GM19395 (cell line): ENCODE measurements around the gene NDUFS7.
"Not testable (repeated sequence)": the region's sequence is repeated elsewhere in the genome, so short reads cannot be mapped to it uniquely, and the experiment has no call there.

Experiments
- ATAC-seq: cut with Tn5 transposase; IDR thresholded peaks from one replicate; pipeline ENCODE4 v1.9.1; 2021; ENCODE audit warnings: mild to moderate bottlenecking, moderate library complexity; ENCODE audit not compliant: unreplicated experiment

NDUFS7 gene

DNA sequence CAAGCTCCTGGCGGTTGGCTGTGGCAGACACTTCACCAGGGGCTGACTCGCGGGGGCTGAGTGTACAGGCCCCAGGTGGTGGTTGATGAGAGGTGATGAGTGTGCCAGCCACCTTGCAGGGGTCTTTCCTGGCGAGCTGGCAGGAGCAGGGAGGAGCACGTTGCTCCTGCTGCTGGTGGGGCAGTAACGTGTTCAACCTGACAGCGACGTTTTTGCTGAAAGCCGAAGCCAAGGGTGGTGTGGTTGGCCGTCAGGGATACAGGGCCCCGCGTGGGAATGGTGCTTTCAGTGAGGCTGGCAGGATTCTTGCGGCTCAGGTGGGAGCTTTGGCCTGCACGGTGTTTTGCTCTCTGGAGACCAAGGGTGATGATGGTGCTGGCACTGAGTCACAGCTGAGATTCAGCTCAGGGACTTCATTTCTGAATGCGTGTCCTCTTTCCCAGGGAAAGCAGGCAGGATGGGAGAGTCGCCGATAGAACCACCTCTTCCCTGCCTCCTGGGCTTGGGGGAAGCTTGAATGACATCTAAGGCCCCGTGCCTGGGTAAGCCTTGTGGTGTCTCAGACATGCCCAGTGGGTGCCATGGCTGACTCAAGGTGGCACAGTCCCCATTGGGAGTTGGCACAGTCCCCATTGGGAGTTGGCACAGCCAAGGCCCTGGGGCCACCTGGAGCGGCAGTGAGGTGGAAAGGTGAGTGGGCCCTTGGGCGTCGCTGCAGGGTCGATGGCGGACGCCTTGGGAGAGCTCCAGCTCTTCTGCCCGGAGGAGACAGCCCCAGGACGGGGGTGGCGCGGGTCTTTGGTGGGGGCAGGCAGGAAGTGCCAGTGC, 32.5 kb downstream of the NDUFS7 start:
- no peak for ATAC-seq

DNA sequence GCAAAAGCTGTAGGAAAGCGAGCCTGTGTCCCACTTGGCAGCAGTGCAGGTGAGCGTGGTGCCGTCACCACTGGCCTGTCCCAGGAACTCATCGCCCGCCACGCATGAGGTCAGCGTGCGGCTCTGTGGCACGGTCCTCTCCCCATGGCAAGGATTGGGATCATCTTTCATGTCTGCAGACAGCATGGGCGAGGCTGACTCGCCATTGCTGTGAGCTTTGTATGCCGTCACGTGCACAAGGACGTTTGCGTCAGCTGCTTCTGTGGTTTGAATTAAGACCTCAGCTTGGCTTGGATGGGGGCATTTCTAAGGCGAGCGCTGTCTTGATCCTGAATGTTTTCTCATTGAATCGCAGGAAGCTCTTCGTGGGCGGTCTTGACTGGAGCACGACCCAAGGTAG, 33.4 kb downstream of the NDUFS7 start:
- no peak for ATAC-seq

DNA sequence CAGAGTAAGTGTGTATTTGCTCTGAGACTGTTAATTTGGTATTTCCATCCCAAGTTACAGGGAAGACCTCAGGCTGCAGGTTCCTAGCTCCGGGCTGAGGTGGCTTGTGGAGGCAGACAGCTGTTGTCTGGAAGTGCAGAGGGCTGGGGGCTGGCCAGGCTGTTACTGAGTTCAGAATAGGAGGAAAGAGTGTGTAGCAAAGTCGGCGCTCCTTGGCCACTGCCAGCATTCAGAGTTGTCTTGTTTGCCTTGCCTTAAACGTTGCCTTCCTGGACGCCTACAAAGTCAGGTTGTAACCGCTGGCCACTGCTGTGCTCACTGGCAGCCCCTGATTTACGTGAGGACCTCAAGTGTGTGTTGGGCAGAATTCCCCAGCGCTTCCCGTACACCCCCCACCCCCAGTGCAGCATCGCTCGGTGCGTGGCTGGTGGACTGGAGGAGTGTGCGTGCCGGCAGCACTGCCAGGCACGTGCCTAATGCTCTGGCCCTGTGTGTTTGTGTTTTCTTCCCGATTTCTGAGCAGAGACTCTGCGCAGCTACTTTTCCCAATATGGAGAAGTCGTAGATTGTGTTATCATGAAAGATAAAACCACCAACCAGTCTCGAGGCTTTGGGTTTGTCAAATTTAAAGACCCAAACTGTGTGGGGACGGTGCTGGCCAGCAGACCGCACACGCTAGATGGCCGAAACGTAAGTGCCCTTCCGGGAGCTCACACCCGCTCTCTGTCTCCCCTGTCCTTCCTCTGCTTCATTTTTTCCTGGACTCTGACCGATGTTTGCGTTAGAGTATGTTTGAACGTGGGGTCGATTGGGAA, 34.2 kb downstream of the NDUFS7 start:
- ATAC-seq: no peak

DNA sequence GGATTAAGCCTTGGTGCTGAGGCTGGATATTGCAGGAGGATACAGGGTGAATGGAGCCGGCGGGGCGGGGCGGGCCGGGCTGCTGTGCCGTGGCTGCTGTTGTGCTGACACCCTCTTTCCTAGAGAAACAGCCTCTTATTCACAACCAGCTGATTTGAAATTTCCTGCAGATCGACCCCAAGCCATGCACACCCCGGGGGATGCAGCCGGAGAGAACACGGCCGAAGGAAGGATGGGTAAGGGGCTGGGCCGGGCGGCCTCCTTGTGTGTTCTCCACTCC, 34.7 kb downstream of the NDUFS7 start:
- ATAC-seq: no peak

DNA sequence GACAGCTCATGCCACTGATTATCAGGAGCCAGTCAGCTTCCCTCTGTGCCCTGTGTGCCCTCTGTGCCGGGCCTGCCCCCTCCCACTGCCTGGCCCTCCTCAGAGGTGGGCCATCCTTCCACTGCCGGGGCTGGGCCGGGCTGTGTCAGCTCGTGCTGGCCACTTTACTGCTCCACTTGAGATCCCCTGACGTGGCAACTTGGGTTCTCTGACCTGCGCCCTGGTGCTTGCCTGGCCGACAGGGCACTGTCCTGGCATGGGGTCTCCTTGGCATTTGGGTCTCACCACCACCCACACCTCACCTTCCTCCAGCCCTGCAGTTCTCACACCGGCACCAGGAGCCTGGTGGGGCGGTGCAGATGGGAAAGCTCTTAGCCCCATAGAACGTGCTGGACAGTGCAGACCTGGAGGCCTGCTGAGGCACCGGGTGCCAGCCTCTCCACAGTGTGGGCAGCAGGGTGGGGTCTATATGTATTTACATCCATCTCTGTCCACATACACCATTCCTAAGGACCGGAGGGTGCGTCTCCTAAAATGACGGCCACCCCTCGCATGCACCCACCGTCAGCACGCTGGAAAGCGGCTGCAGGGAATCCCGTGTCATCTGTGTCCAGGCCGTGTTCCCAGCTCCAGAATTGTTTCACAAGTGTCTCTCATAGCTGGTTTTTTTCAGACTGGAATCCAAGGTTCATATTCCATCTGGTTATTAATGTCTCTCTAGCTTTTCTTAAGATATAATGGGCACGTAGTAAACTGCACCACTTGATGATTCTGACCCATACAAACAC, 35.4 kb downstream of the NDUFS7 start:
- ATAC-seq: no peak

DNA sequence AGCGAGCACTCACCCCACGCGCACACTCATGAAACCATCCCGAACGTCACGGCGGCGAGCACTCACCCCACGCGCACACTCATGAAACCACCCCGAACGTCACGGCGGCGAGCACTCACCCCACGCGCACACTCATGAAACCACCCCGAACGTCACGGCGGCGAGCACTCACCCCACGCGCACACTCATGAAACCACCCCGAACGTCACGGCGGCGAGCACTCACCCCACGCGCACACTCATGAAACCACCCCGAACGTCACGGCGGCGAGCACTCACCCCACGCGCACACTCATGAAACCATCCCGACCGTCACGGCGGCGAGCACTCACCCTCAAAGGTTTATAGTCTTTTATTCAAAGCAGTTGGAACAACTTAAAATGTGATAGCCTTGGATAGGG, 36.4 kb downstream of the NDUFS7 start:
- not testable (repeated sequence) for ATAC-seq

DNA sequence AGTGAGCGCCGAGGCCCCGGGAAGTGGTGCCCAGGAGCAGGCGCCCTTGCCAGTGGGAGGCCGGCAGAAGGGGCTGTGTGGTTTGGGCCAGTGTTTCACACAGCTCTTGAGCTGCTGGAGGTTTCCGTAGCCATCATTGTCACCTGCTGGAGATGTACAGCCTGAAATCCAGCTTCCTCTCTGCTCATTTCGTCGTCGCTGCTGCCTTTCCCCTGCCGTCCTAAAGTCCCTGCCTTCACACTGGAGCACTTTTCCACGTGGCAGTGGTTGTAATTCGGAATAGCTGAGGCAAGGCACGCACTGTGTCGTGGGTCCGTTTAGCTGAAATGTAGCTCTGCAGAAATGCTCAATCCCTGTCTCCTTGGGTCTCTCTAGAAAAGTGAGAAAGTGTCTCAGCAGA, 36.9 kb downstream of the NDUFS7 start:
- ATAC-seq: no peak

DNA sequence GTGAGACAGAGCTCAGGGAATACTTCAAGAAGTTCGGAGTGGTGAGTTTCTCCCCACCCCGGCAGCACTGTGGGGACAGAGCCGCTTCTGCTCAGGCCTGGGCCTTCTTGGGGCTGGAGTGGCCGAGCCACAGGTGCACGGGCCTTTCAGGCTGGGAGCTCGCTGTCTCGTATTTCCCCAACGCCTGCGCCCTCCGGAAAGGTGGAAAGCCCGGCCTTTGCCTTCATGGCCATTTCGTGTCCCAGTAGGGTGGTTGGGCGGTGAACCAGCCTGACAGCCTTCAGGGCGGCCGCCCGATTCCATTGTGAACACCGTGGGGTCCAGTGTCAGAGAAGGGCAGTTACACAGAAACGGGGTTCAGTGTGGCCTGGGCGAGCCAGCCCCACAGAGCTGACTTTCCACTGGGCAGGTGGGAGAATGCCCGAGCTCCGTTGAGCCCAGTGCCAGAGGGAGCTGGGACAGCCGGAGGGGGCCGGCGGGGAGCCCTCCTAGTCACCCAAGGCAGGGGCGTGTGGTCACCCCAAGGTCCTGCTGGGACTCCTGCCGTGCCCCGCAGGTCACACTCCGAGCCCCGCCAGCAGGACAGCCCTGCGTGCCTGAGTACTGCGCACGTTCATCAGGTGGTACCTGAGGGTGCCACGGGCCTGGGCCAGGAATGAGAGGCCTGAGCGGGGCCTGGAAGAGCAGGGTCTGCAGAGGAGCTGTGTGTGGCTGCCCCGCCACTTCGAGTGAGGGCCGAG, 37.7 kb downstream of the NDUFS7 start:
- ATAC-seq: no peak

DNA sequence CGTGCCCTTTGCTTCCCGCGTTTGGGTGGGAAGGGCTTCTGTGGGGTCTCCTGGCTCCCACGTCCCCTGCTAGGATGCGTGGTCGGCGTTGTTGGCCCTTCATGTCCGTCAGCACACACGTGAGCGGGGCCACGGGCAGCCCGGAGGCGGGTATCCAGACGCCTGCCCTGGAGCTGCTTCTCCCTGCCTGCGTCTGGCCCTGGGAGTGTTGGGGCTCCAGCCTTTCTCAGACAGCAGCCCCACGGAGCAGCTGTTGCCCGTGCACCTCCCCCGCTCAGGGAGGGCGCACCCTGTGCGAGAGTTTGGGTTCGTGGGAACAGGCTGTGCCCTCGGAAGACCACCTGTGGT, 38.2 kb downstream of the NDUFS7 start:
- no peak for ATAC-seq

DNA sequence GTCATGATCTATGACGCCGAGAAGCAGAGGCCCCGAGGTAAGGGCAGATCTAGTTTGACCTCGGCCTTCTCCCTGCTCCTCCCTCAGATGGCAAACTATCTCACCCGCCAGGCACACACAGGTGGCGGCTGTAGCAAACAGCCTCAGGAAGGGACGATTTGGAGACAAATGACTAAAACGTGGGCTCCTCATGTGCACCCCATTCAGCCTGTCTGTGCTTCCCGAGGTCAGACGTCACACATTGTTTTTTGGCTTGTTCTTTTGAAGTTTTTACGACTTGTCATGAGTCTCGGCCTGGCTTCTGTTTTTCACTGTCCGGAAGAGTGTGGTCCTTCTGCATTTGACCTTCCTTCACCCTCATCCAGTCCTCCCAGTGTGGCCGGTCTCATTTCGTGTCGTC, 38.7 kb downstream of the NDUFS7 start:
- ATAC-seq: no peak

DNA sequence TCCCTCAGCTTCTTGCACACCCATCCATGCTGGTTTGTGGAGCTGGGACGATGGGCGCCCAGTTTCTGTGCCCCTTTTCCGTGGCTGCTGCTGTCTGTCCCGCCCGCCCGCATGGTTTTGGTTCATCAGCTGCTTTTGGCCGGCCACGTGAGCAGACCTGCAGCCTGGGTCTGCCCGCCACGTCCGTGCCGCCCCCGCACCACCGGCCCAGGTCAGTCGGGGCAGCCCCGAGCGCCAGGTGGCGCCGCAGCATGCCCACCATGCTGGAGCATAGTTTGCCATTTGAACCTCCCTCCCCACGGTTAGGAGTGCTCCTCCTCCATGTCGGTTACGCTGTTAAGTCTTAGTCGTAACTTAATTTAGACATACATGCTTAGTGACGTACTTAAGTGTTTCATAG, 39.2 kb downstream of the NDUFS7 start:
- no peak for ATAC-seq

DNA sequence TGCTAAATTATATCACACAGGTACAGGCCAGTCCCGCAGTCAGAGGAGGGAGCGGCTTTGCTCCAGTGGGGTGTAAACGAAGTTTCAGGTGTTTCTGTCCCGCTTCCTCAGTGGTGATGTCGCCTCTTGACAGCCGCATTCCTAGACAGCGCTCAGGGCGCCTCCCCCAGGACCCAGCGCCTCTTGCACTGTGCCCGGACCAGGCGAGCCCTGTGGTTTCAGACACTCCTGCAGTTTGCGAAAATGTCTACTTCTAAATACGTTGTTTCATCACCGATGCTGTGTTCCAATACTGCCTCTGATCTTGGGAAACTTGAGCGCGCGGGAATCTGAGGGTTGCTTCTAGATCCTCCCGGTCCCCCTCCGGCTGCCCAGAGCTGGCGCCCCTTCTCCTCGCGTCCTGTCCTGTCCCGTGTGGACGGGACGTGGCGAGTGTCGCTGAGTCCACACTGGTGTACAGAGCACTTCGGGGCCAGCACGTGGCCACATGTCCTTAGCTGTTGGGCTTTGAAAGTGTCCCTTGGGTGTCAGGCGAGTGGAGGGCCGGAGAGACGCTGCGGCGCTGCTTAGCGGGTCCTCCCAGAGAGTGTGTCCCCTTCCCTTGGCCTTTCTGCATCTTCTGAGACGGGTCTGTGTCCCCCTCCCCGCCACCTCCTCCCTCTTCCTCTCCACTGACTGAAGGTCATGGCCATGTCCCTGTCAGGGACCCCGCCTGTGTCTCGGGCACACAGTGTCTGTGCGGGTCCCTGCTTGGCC, 39.9 kb downstream of the NDUFS7 start:
- ATAC-seq: no peak

DNA sequence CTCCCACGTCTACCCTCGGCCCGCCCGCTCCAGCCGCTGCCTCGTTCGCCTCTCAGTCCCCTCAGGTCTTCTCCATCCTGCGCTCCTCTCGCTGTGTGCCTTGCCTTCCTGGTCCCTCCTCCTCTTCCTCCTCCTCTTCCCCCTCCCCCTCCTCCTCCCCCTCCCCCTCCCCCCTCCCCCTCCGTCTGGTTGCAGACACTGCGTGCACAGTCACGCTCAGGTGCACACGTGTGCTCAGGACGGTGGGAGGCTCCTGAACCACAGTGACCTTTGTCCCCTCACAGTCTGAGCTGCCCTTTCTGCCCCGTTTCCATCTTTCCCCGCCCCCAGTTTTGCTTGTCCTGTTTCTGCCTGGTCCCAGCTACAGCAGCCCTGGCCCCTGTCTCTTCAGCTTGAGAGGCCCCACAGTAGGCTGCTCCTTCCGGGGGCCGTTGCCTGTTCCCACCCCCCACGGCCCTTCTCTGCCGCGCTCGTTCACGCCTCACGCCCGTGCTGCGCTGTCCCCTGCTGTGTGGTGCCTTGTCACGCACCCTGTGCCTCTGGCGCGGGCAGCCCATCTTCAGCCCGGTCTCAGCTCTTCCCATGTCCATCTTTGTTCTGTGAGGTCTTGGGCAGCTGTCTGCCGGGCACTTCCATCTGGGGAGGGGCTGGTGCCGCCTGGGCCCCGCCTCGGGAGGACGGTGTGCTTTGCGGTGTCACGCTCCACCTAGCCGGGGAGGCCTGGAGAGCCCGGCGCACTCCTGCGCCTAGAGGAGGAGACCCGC, 40.7 kb downstream of the NDUFS7 start:
- ATAC-seq: no peak

DNA sequence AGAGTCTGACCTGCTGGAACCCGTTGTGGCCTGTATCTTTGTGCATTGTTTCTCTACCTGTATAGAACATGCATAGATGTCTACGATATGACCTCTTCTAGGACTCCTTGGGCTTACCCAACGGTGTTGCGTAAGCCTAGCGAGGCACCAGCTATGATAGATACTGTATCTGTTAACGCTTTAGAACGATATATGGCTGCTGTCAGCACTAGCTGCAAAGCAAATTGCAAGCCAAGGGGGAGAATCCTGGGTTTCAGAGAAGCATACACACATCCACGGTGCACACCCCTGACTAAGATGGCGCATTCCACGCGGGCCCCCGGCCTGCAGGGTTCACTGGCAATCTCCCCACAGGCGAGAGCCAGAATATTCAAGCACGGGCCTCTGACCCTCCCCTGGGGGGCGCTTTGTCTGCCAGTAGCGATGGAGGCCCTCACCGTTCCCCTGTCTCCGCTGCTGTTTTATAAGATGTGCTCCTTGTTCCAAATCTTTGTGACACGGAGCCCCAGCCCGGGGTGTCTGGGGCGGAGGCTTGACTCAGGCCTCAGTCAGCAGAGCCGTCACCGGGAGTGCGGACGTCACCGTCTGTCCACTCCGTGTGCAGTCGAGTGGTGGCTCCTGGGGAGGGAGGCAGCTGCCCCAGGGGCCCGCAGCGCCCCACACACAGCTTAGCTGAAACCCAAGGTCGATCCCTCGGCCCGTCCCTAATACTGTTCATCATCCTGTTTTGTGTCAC, 41.6 kb downstream of the NDUFS7 start:
- ATAC-seq: no peak

DNA sequence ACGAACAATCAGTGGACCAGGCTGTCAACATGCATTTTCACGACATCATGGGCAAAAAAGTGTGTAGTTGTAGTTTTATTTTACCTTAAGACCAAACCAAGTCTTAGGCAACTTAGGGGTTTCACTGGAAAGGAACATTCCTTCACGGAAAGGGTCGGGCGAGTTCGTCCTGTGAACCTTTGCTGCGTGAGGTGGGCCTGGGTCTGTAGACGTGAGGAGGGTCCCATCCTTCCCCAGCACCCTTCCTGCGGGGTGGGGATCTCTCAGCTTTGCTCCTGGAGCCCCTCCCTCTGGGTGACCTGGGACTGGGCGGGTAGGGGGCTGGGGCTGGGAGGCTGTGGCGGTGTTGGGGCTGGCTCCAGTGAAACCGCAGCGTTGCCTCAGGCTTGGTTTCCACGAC, 42.2 kb downstream of the NDUFS7 start:
- no peak for ATAC-seq

DNA sequence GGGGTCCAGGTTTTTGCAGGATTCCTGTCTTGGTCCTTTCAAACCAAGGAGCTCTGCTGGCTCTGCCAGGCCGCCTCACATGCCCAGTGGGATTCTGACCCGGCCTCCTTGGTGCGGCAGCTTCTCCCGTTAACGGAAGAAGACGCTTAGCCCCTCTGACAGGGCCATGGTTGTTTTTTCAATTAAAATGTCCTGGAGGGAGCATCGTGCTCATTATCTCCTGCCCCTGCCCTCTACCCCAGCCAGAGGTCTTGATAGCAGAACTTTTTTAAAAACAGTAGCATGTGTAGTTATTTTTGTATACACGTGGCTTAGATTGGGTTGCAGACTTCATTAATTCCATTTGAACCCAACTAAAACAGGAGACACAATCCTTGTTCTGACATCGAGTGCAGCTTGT, 43.0 kb downstream of the NDUFS7 start:
- no peak for ATAC-seq

DNA sequence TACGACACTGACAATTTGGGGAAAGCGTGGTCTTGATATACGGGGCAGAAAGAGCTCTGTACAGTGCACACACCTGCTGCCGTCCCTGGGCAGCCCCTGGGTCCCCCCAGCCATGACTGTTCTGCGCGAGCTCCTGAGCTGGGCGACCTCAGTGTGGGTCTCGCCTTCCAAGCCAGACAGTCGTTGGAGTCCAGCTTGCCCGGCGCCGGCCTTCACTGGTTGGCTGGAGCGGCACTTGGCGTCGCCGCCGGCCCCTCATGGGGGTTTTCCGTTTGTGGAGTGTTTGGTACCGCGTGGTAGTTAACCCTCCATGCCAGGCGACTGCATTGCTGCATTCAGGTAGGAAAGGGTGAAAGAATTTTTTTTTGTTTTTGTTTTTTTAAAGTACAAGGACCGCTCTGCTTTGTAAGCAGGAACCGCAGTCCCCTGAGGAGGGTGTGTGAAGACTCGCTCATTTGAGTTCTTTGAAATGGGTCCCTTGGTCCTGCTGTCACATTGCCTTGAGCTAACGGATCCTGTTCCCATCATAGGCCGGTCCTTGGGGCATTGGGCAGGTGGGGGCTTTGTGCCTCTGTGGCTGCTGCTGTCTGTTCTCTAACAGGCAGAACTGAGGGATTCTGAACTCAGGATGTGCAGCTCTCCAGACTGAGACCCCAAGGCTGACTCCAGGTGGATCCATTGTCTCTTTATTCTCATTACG, 43.7 kb downstream of the NDUFS7 start:
- ATAC-seq: no peak

DNA sequence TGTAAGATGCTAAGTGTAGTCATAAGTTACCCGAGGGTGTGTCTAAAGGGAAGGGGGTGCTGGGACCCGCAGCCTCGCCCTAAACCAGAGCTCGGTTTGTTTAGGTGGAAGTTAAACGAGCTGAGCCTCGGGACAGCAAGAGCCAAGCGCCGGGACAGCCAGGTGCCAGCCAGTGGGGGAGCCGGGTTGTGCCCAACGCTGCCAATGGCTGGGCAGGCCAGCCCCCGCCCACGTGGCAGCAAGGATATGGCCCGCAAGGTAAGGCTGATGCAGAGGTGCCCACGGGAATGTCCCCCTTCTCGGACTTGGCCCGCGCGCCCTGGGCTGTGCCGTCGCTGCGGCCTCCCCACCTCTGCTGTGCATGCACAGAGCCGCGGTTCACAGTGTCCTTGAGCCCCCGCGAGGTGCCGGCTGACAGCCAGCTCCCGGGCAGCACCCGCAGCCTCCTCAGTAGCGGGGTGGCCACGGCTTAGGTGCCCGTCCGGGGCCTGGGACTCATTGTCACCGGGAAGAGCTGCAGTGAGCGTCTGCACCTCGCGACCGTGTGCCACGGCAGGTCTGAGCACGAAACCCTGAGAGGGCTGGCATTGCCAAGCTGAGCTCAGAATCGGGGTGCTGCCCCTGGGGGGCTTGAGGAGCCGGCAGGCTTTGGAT, 45.2 kb downstream of the NDUFS7 start:
- no peak for ATAC-seq
